Esophagus squamous epithelium (tissue), 5 donors: ENCODE data around the gene CEND1. TPM values are rescaled to one million over a fixed set of nuclear protein-coding genes. Genes with fewer than 3 reads are reported as not detected.

ENCODE experiments used
- DNase-seq: peaks from one replicate; lab custom pipeline; 2025; lab: John Stamatoyannopoulos, UW
- H3K27ac ChIP-seq, 4 donors: fragments of 200-600 bp; sonication (generic); one replicate each; pipeline ENCODE4 v1.5.1; 2016 to 2019; ENCODE audit warnings: mild to moderate bottlenecking in 1 of 4
- H3K27me3 ChIP-seq, 4 donors: fragments of 200-600 bp; sonication (generic); 1 replicate in 3 of 4; 2 replicates in 1 of 4; pipeline versions ENCODE4 v1.5.1 to v1.6.0; 2017 to 2021; ENCODE audit warnings: antibody characterized with exemption in 1 of 4
- H3K36me3 ChIP-seq, 3 donors: fragments of 200-600 bp; sonication (generic); one replicate each; pipeline ENCODE4 v1.5.1; 2016 to 2019
- H3K4me1 ChIP-seq, 3 donors: fragments of 200-600 bp; sonication (generic); one replicate each; pipeline ENCODE4 v1.5.1; 2017 to 2019
- H3K4me3 ChIP-seq, 4 donors: fragments of 200-600 bp; sonication (generic); 1 replicate in 3 of 4; 2 replicates in 1 of 4; pipeline ENCODE4 v1.5.1; 2016 to 2019; ENCODE audit warnings: mild to moderate bottlenecking in 2 of 4, moderate library complexity in 1 of 4
- H3K9me3 ChIP-seq, 3 donors: fragments of 200-600 bp; sonication (generic); one replicate each; pipeline ENCODE4 v1.5.1; 2016 to 2019
- CTCF ChIP-seq, 6 experiments: fragments of 450-650 bp in 4 of 6; fragments of 200-600 bp in 2 of 6; sonication (generic) in 2 of 6; IDR thresholded peaks; one replicate each; pipeline ENCODE4 v1.5.1; 2016 to 2019; ENCODE audit warnings: antibody characterized with exemption in 6 of 6, mild to moderate bottlenecking in 4 of 6, moderate library complexity in 4 of 6
- POLR2A ChIP-seq, 4 donors: fragments of 450-650 bp; IDR thresholded peaks; one replicate each; pipeline ENCODE4 v1.6.1; 2017; ENCODE audit warnings: antibody characterized with exemption in 4 of 4, mild to moderate bottlenecking in 4 of 4, moderate library complexity in 3 of 4
- WGBS, 2 donors: methylation state at CpG; one replicate each; pipeline ENCODE4 v1.1.5; 2018; 5-methylcytosine and 5-hydroxymethylcytosine counted together
- intact Hi-C: fragments of 100-400 bp; cut with DNase I; formaldehyde crosslinking; loops from one replicate; pipeline ENCODE4 v1.15.0; 2022
- total RNA-seq, 4 donors: library from RNA; depleted of rRNA; stranded (reverse); fragments of >200 nt; gene quantifications; one replicate each; pipeline ENCODE4 v1.1.0, GENCODE V29; 2016
- donor health status: DM: yes; HTN: yes; CAD: no.

CEND1 gene
- total RNA-seq, 4 donors from 2014 or later, result 0.15 TPM; not detected in 3

GRCh38 chr11:833849-834311 lies 44.0 kb upstream of the CEND1 start:
- Histone ChIP-seq H3K4me3 (peak overlapping the region; percentile 63 to 88 (median 73)), H3K36me3 (peaks cover 8 to 32% (median 12%) of the 10 kb centered on the region in 3 donors), H3K27ac (peak overlapping the region; percentile 86 to 94 (median 92)), H3K4me1 (peaks cover 53 to 96% (median 57%) of the 10 kb centered on the region in 3 donors), H3K9me3 (no peaks in the 10 kb centered on the region), H3K27me3 (peaks cover 0 to 37% (median 7%) of the 10 kb centered on the region in 4 donors)
- 23 to 46% methylated on average over 3 to 4 of the region's 9 CpGs for WGBS, 2 donors
- no peak for DNase-seq
- intact Hi-C loops, result no loop called here
- TF ChIP-seq CTCF (IDR thresholded peaks at IDR 0.05), result no peak
- TF ChIP-seq POLR2A (IDR thresholded peaks at IDR 0.05), result peak in 1 of 4 donors; percentile 7

DNA sequence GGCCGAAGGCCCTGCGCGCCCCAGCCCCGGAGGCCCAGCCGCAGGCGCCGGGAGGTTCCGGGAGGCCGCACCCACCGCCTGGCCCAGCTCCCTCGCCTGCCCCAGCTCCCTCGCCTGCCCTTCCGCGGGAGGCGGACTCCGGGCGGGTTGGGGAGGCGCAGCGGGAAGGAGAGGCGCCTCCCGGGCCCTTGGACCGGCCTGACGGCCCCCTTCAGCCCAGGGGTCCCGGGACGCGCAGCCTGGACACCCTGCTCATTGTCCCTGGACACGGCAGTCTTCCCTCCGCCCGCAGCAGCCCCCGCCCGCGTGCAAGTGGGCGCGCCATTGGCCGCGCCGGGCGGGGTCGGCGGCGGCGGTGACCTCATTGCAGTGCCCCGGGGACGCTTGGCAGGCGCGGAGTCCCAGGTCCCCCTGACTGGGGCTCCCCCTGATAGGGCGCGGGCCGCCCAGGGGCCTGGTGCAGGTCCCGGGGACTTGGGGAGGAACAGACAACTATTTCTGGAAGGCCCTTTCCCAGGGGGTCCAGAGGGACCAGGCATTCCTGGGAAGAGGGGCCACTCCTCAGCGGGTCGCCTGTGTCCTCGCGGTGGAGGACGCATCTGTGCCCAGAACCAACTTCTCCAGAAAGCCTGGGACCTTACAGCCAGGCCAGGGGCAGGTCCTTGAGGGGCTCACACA lies 43.4 kb upstream of the CEND1 start:
- H3K4me3 ChIP-seq, result peak overlapping the region; percentile 63 to 88 (median 73)
- no peak for DNase-seq
- peaks cover 0 to 43% (median 7%) of the 10 kb centered on the region in 4 donors for H3K27me3 ChIP-seq
- intact Hi-C loops, result no loop called here
- peaks cover 1 to 26% (median 12%) of the 10 kb centered on the region in 3 donors for H3K36me3 ChIP-seq
- TF ChIP-seq POLR2A (IDR thresholded peaks at IDR 0.05) (peak in 2 of 4 donors; percentile 38 to 49), CTCF (IDR thresholded peaks at IDR 0.05) (no peak)
- 0% methylated on average over 10 of the region's 55 CpGs; no CpG with 5 or more reads in 1 of the 2 donors for WGBS, 2 donors
- H3K9me3 ChIP-seq, result no peaks in the 10 kb centered on the region
- H3K4me1 ChIP-seq, result peaks cover 55 to 96% (median 58%) of the 10 kb centered on the region in 3 donors
- peak overlapping the region; percentile 86 to 94 (median 92) for H3K27ac ChIP-seq

GRCh38 chr11:832529-833113 lies 42.7 kb upstream of the CEND1 start, which contains the start of gene CD151:
CD151 (plus strand) TSS chr11:832952; CDS start chr11:836070, 3,118 bp downstream.
- Histone ChIP-seq H3K4me3 (peak within 1 kb of the TSS; percentile 63 to 88 (median 73)), H3K36me3 (peaks cover 0 to 20% (median 6%) of the 10 kb centered on the region in 3 donors), H3K27me3 (peaks cover 0 to 50% (median 7%) of the 10 kb centered on the region in 4 donors), H3K4me1 (peaks cover 61 to 96% (median 64%) of the 10 kb centered on the region in 3 donors), H3K9me3 (no peaks in the 10 kb centered on the region), H3K27ac (peak within 1 kb of the TSS; percentile 86 to 94 (median 92))
- WGBS, 2 donors, result no CpG with 5 or more reads among the region's 67 CpGs
- TF ChIP-seq POLR2A (IDR thresholded peaks at IDR 0.05), result no peak
- TF ChIP-seq CTCF (IDR thresholded peaks at IDR 0.05), result no peak
- DNase-seq, result no peak
- intact Hi-C loops, result no loop called here

- peaks cover 0 to 55% (median 7%) of the 10 kb centered on the region in 4 donors for H3K27me3 ChIP-seq
- DNase-seq, result no peak
- H3K27ac ChIP-seq, result peak overlapping the region; percentile 72 to 94 (median 90)
- H3K4me3 ChIP-seq, result peak overlapping the region; percentile 63 to 88 (median 73)
- no peak for TF ChIP-seq CTCF (IDR thresholded peaks at IDR 0.05)
- no peak for TF ChIP-seq POLR2A (IDR thresholded peaks at IDR 0.05)
- intact Hi-C loops, result no loop called here
- H3K36me3 ChIP-seq, result peaks cover 0 to 14% (median 2%) of the 10 kb centered on the region in 3 donors
- peaks cover 66 to 96% (median 68%) of the 10 kb centered on the region in 3 donors for H3K4me1 ChIP-seq
- H3K9me3 ChIP-seq, result no peaks in the 10 kb centered on the region
- WGBS, 2 donors, result 66% methylated on average over 12 of the region's 23 CpGs; no CpG with 5 or more reads in 1 of the 2 donors
Measured at GRCh38 chr11:831961-832528, 42.2 kb upstream of the CEND1 start.
